ENCODE data around the gene MGMT.

GRCh38 chr10:129613377-129613980, 146.4 kb downstream of the MGMT start:
- TF ChIP-seq, protein P1, sequence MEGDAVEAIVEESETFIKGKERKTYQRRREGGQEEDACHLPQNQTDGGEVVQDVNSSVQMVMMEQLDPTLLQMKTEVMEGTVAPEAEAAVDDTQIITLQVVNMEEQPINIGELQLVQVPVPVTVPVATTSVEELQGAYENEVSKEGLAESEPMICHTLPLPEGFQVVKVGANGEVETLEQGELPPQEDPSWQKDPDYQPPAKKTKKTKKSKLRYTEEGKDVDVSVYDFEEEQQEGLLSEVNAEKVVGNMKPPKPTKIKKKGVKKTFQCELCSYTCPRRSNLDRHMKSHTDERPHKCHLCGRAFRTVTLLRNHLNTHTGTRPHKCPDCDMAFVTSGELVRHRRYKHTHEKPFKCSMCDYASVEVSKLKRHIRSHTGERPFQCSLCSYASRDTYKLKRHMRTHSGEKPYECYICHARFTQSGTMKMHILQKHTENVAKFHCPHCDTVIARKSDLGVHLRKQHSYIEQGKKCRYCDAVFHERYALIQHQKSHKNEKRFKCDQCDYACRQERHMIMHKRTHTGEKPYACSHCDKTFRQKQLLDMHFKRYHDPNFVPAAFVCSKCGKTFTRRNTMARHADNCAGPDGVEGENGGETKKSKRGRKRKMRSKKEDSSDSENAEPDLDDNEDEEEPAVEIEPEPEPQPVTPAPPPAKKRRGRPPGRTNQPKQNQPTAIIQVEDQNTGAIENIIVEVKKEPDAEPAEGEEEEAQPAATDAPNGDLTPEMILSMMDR (IDR thresholded peaks at IDR 0.05), result no peak
- no peak for TF ChIP-seq EP300 (IDR thresholded peaks at IDR 0.05)

All from ovary (tissue), 3 donors.